Kidney (tissue), 14 donors: Measurements from ENCODE around the gene COL23A1. TPM values are rescaled to one million over a fixed set of nuclear protein-coding genes. Genes with fewer than 3 reads are reported as not detected.

Experiments
- DNase-seq, 5 donors: peaks; one replicate each; pipeline ENCODE4 v3.0.0-alpha.2; 2013 to 2020
- FAIRE-seq: peaks from 2 replicates; lab custom pipeline; 2012; peaks lifted over from hg19 to GRCh38; lab: Jason Lieb, UNC
- H3K27ac ChIP-seq, 2 donors: one replicate each; pipeline ENCODE4 v1.7.0; 2013; ENCODE audit warnings: low read depth in 2 of 2, low read length in 2 of 2, inconsistent platforms in 1 of 2
- H3K27me3 ChIP-seq: one replicate; pipeline ENCODE4 v1.7.1; 2013; ENCODE audit warnings: low read length, inconsistent platforms; ENCODE audit not compliant: control insufficient read depth, insufficient read depth
- H3K36me3 ChIP-seq, 3 donors: one replicate each; pipeline versions ENCODE4 v1.7.0 to v1.7.1; 2013; ENCODE audit warnings: low read length in 3 of 3, control low read depth in 1 of 3, inconsistent platforms in 1 of 3; ENCODE audit not compliant: insufficient read depth in 3 of 3, control insufficient read depth in 2 of 3
- H3K4me1 ChIP-seq, 3 donors: one replicate each; pipeline versions ENCODE4 v1.7.0 to v1.7.1; 2013; ENCODE audit warnings: low read length in 3 of 3, inconsistent platforms in 1 of 3, low read depth in 1 of 3; ENCODE audit not compliant: control insufficient read depth in 2 of 3, insufficient read depth in 2 of 3
- H3K4me3 ChIP-seq, 3 donors: one replicate each; pipeline versions ENCODE4 v1.7.0 to v1.8.1; 2013; ENCODE audit warnings: low read length in 3 of 3, control low read depth in 1 of 3, inconsistent platforms in 1 of 3
- H3K9ac ChIP-seq, 3 donors: one replicate each; pipeline versions ENCODE4 v1.7.0 to v1.7.1; 2013; ENCODE audit warnings: low read length in 3 of 3, control low read depth in 1 of 3, inconsistent platforms in 1 of 3
- H3K9me3 ChIP-seq, 3 donors: one replicate each; pipeline versions ENCODE4 v1.7.0 to v1.7.1; 2013; ENCODE audit warnings: low read length in 3 of 3, control low read depth in 1 of 3, inconsistent platforms in 1 of 3; ENCODE audit not compliant: control insufficient read depth in 2 of 3, insufficient read depth in 1 of 3
- CTCF ChIP-seq: IDR thresholded peaks from 3 replicates; pipeline ENCODE4 v1.5.1; 2012; ENCODE audit warnings: mild to moderate bottlenecking, moderate library complexity, borderline replicate concordance; ENCODE audit not compliant: insufficient read depth; ENCODE audit errors: extremely low read depth
- intact Hi-C: fragments of 100-400 bp; cut with DNase I; formaldehyde crosslinking; loops from one replicate; pipeline ENCODE4 v1.11.1; 2022
- polyA plus RNA-seq: library from polyadenylated mRNA; stranded (reverse); fragments of 350-450 nt; fragmentation: Illumina TruSeq; extraction: RNeasy Lipid Tissue Mini Kit (QIAGEN cat#74804); gene quantifications from one replicate; pipeline ENCODE4 v1.2.3, GENCODE V29; 2014; ENCODE audit warnings: low read depth, low replicate concordance; ENCODE audit not compliant: insufficient read depth
- total RNA-seq: library from RNA; stranded (reverse); fragmentation: NEBNext Ultra II Directional; extraction: Animal tissue kit (Norgen Biotek cat#: 25700); gene quantifications from one replicate; pipeline ENCODE4 v1.2.1, GENCODE V29; 2021
- donor health status: control.
- donor health status: control.
- donor health status: control.
- donor health status: control.
- donor health status: control.
- donor health status: DM: yes; HTN: yes; CAD: no.
- donor health status: Normal renal cell carcinoma (clear cell type).

COL23A1 gene
- total and polyA plus RNA-seq, 2 donors from 2014 or later, result 4.1 to 8.7 TPM

- intact Hi-C loops, result no loop called here
- Histone ChIP-seq H3K9ac (no peak overlapping the region), H3K4me3 (no peak overlapping the region), H3K27ac (no peak overlapping the region), H3K4me1 (no peaks in the 10 kb centered on the region), H3K27me3 (no peaks in the 10 kb centered on the region), H3K36me3 (no peaks in the 10 kb centered on the region), H3K9me3 (peaks cover 0 to 7% (median 0%) of the 10 kb centered on the region in 3 donors)
- no peak for TF ChIP-seq CTCF
- FAIRE-seq (no peak), DNase-seq (no peak)
Measured at GRCh38 chr5:178516504-178517235, 73.5 kb downstream of the COL23A1 start.

GRCh38 chr5:178515776-178516503 lies 74.3 kb downstream of the COL23A1 start:
- FAIRE-seq, result no peak
- intact Hi-C loops, result no loop called here

GRCh38 chr5:178514851-178515418 lies 75.3 kb downstream of the COL23A1 start:
- H3K4me3 ChIP-seq, result no peak overlapping the region
- H3K4me1 ChIP-seq, result no peaks in the 10 kb centered on the region
- peaks cover 0 to 7% (median 0%) of the 10 kb centered on the region in 3 donors for H3K9me3 ChIP-seq
- DNase-seq (no peak), FAIRE-seq (no peak)
- intact Hi-C loops, result no loop called here
- no peak overlapping the region for H3K9ac ChIP-seq
- no peak for TF ChIP-seq CTCF
- H3K36me3 ChIP-seq, result no peaks in the 10 kb centered on the region
- H3K27me3 ChIP-seq, result no peaks in the 10 kb centered on the region
- no peak overlapping the region for H3K27ac ChIP-seq

More at GRCh38 chr5:178515776-178516503, 74.3 kb downstream of the COL23A1 start:
- Histone ChIP-seq H3K4me1 (no peaks in the 10 kb centered on the region), H3K36me3 (no peaks in the 10 kb centered on the region), H3K4me3 (no peak overlapping the region), H3K9ac (no peak overlapping the region), H3K27ac (no peak overlapping the region), H3K27me3 (no peaks in the 10 kb centered on the region), H3K9me3 (peaks cover 0 to 7% (median 0%) of the 10 kb centered on the region in 3 donors)
- TF ChIP-seq CTCF, result no peak
- no peak for DNase-seq
